A549 (cell line): Measurements from ENCODE around the gene IMPA2.
"Not testable (repeated sequence)": the region's sequence is repeated elsewhere in the genome, so short reads cannot be mapped to it uniquely, and the experiment has no call there.

Source experiments
- CHD2 ChIP-seq: fragments of 150-350 bp; IDR thresholded peaks from 2 replicates; pipeline ENCODE4 v1.6.1; 2014; ENCODE audit warnings: low read length; ENCODE audit not compliant: partially characterized antibody
- KDM1A ChIP-seq: fragments of 200-600 bp; sonication (generic); IDR thresholded peaks from 2 replicates; pipeline ENCODE4 v1.6.1; 2016; ENCODE audit warnings: low read depth, mild to moderate bottlenecking
- TF ChIP-seq, protein P1 (sequence below): fragments of >200 bp; sonication (Bioruptor Twin); formaldehyde crosslinking; IDR thresholded peaks from 3 replicates; pipeline ENCODE4 v1.5.1; 2016
- TF ChIP-seq, protein P2 (sequence below): fragments of 450-650 bp; IDR thresholded peaks from 2 replicates; pipeline ENCODE4 v1.6.1; 2014; ENCODE audit warnings: antibody characterized with exemption

DNA sequence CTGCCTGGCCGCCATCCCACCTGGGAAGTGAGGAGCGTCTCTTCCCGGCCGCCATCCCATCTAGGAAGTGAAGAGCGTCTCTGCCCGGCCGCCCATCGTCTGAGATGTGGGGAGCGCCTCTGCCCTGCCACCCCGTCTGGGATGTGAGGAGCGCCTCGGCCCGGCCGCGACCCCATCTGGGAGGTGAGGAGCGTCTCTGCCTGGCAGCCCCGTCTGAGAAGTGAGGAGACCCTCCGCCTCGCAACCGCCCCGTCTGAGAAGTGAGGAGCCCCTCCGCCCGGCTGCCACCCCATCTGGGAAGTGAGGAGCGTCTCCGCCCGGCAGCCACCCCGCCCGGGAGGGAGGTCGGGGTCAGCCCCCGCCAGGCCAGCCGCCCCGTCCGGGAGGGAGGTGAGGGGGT, 21.7 kb upstream of the IMPA2 start:
- TF ChIP-seq, protein P1, sequence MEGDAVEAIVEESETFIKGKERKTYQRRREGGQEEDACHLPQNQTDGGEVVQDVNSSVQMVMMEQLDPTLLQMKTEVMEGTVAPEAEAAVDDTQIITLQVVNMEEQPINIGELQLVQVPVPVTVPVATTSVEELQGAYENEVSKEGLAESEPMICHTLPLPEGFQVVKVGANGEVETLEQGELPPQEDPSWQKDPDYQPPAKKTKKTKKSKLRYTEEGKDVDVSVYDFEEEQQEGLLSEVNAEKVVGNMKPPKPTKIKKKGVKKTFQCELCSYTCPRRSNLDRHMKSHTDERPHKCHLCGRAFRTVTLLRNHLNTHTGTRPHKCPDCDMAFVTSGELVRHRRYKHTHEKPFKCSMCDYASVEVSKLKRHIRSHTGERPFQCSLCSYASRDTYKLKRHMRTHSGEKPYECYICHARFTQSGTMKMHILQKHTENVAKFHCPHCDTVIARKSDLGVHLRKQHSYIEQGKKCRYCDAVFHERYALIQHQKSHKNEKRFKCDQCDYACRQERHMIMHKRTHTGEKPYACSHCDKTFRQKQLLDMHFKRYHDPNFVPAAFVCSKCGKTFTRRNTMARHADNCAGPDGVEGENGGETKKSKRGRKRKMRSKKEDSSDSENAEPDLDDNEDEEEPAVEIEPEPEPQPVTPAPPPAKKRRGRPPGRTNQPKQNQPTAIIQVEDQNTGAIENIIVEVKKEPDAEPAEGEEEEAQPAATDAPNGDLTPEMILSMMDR = not testable (repeated sequence)
- TF ChIP-seq, protein P2, sequence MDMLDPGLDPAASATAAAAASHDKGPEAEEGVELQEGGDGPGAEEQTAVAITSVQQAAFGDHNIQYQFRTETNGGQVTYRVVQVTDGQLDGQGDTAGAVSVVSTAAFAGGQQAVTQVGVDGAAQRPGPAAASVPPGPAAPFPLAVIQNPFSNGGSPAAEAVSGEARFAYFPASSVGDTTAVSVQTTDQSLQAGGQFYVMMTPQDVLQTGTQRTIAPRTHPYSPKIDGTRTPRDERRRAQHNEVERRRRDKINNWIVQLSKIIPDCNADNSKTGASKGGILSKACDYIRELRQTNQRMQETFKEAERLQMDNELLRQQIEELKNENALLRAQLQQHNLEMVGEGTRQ = not testable (repeated sequence)
- TF ChIP-seq KDM1A, CHD2: not testable (repeated sequence)
